Activated CD4-positive, alpha-beta memory T cell treated with anti-CD3 and anti-CD28 coated beads for 36 hours (primary cell): ENCODE data around the gene RYR1. TPM values are rescaled to one million over a fixed set of nuclear protein-coding genes. Genes with fewer than 3 reads are reported as not detected.
"Not testable (repeated sequence)": the region's sequence is repeated elsewhere in the genome, so short reads cannot be mapped to it uniquely, and the experiment has no call there.

ENCODE experiments used
- CTCF ChIA-PET: fragments of 350-600 bp; sonication (Branson Sonifier 250); formaldehyde crosslinking; loops from one replicate; lab custom pipeline; 2021; ENCODE audit warnings: antibody characterized with exemption, inconsistent platforms; lab: Charles Lee
- POLR2A ChIA-PET: fragments of 350-600 bp; sonication (Branson Sonifier 250); formaldehyde crosslinking; loops from one replicate; lab custom pipeline; 2021; ENCODE audit warnings: antibody characterized with exemption; lab: Charles Lee
- DNase-seq: peaks from one replicate; pipeline ENCODE4 v3.0.0-alpha.2; 2020
- H3K27ac Mint-ChIP-seq: one replicate; pipeline ENCODE4 v1.8.0; 2021; ENCODE audit warnings: mixed read lengths
- H3K27me3 Mint-ChIP-seq: one replicate; pipeline ENCODE4 v1.8.0; 2021; ENCODE audit warnings: mixed read lengths
- H3K36me3 Mint-ChIP-seq: one replicate; pipeline ENCODE4 v1.8.0; 2021; ENCODE audit warnings: mixed read lengths
- H3K4me1 Mint-ChIP-seq: one replicate; pipeline ENCODE4 v1.8.0; 2021; ENCODE audit warnings: low read depth, mixed read lengths
- H3K4me3 Mint-ChIP-seq: one replicate; pipeline ENCODE4 v1.8.0; 2021; ENCODE audit warnings: mild to moderate bottlenecking, mixed read lengths
- H3K9me3 Mint-ChIP-seq: one replicate; pipeline ENCODE4 v1.8.0; 2021; ENCODE audit warnings: mixed read lengths
- intact Hi-C: fragments of 100-400 bp; cut with micrococcal nuclease; formaldehyde crosslinking; loops from one replicate; pipeline ENCODE4 v1.15.1; 2023
- total RNA-seq, 2 experiments: library from RNA; stranded (reverse); gene quantifications; one replicate each; pipeline ENCODE4 v1.2.3, GENCODE V29; 2021

RYR1 gene
- total RNA-seq, 2 experiments from 2014 or later, result 2.4 to 2.5 TPM

- H3K4me3 Mint-ChIP-seq, result no peak overlapping the region
- H3K36me3 Mint-ChIP-seq, result no peaks in the 10 kb centered on the region
- ChIA-PET CTCF (no interaction called here), POLR2A (no interaction called here)
- intact Hi-C loops, result no loop called here
- H3K27ac Mint-ChIP-seq, result no peak overlapping the region
- peaks cover 4% of the 10 kb centered on the region for H3K27me3 Mint-ChIP-seq
- no peaks in the 10 kb centered on the region for H3K4me1 Mint-ChIP-seq
- no peak for DNase-seq
- H3K9me3 Mint-ChIP-seq, result no peaks in the 10 kb centered on the region
Measured at GRCh38 chr19:38483016-38483630, 49.6 kb downstream of the RYR1 start.

- ChIA-PET POLR2A (no interaction called here), CTCF (no interaction called here)
- no peaks in the 10 kb centered on the region for H3K36me3 Mint-ChIP-seq
- H3K9me3 Mint-ChIP-seq, result no peaks in the 10 kb centered on the region
- intact Hi-C loops, result no loop called here
- no peak for DNase-seq
- H3K27ac Mint-ChIP-seq, result no peak overlapping the region
- H3K4me1 Mint-ChIP-seq, result no peaks in the 10 kb centered on the region
- H3K4me3 Mint-ChIP-seq, result no peak overlapping the region
- H3K27me3 Mint-ChIP-seq, result peaks cover 11% of the 10 kb centered on the region
Measured at GRCh38 chr19:38484747-38485146, 51.3 kb downstream of the RYR1 start.

GRCh38 chr19:38485541-38486285, 52.2 kb downstream of the RYR1 start:
- peaks cover 16% of the 10 kb centered on the region for H3K27me3 Mint-ChIP-seq
- DNase-seq, result no peak
- H3K9me3 Mint-ChIP-seq, result peaks cover 2% of the 10 kb centered on the region
- peaks cover 6% of the 10 kb centered on the region for H3K36me3 Mint-ChIP-seq
- H3K4me1 Mint-ChIP-seq, result no peaks in the 10 kb centered on the region
- intact Hi-C loops, result no loop called here
- no peak overlapping the region for H3K4me3 Mint-ChIP-seq
- POLR2A ChIA-PET, result no interaction called here
- CTCF ChIA-PET, result no interaction called here
- H3K27ac Mint-ChIP-seq, result no peak overlapping the region

DNA sequence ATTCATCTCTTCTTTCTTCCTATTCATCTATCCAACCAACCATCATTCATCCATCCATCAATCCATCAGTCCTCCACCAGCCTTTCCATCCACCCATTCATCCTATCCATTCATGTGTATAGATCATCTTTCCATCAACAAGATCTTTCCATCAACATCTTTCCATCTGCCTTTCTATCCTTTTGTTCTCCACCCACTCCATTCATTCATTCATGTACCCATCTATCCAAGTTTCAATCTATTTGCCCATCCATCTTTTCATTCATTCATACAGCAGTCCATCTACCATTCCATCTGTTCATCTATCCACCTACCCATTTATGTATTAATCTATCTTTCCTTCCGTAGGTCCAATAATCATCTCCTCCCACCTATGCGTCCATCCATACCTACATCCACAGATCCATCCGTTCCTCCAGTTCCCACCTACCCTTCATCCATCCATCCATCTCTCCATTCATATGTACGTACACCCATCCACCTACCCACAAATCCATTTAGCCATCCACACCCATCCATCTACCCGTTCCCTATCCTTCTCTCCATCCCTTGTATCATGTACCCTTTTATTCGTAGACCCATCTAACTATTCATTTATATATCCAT, 53.3 kb downstream of the RYR1 start:
- ChIA-PET POLR2A (no interaction called here), CTCF (no interaction called here)
- Mint-ChIP-seq H3K9me3 (peaks cover 5% of the 10 kb centered on the region), H3K36me3 (peaks cover 10% of the 10 kb centered on the region), H3K27me3 (peaks cover 20% of the 10 kb centered on the region), H3K4me3 (no peak overlapping the region), H3K4me1 (no peaks in the 10 kb centered on the region), H3K27ac (no peak overlapping the region)
- no peak for DNase-seq
- intact Hi-C loops, result no loop called here

DNA sequence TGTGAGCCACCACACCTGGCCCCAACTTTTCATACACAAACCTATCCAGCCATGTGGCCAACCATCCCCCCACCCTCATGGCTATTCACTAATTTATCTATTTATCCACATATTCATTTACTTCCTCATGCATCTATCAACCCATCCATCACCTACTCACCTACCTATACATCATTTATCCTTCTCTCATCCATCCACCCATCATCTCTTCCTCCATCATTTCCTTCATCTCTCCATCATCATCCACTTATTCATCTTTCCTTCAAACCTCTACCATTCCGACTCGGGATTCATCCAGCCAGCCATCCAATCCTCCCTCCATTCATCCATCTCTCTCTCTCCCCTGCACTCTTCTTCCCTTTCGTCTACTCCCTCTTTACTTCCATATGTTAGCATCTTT, 54.6 kb downstream of the RYR1 start:
- intact Hi-C loops, result no loop called here
- POLR2A ChIA-PET, result no interaction called here
- no peaks in the 10 kb centered on the region for H3K4me1 Mint-ChIP-seq

DNA sequence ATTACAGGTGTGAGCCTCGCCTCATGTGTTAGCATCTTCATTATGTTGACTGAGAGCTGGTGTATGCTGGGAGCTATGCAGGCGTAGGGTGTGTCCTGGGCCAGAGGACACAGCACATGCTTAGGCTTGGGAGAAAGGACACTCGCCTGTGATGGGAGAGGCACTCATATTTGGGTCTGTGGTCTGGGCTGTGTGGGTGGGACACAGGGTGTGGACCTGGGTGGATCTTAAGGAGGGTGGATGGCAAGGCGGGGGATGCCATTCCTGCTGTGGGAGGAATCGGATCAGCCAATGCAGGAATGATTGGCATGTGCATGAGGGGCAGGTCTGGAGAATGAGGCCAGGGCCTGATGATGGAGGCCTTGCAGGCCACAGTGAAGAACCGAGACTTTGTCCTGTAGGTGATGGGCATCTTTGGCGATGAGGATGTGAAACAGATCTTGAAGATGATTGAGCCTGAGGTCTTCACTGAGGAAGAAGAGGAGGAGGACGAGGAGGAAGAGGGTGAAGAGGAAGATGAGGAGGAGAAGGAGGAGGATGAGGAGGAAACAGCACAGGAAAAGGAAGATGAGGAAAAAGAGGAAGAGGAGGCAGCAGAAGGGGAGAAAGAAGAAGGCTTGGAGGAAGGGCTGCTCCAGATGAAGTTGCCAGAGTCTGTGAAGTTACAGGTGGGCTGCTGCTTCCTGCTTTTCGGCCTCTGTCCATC, 55.4 kb downstream of the RYR1 start:
- CTCF ChIA-PET, result no interaction called here
- Mint-ChIP-seq H3K27ac (no peak overlapping the region), H3K4me3 (no peak overlapping the region), H3K36me3 (peaks cover 12% of the 10 kb centered on the region), H3K9me3 (peaks cover 5% of the 10 kb centered on the region), H3K4me1 (no peaks in the 10 kb centered on the region), H3K27me3 (peaks cover 22% of the 10 kb centered on the region)
- intact Hi-C loops, result no loop called here
- no peak for DNase-seq
- POLR2A ChIA-PET, result no interaction called here

More for the DNA sequence above, 54.6 kb downstream of the RYR1 start:
- CTCF ChIA-PET, result no interaction called here
- Mint-ChIP-seq H3K4me3 (no peak overlapping the region), H3K27me3 (peaks cover 22% of the 10 kb centered on the region), H3K27ac (no peak overlapping the region), H3K9me3 (peaks cover 5% of the 10 kb centered on the region), H3K36me3 (peaks cover 12% of the 10 kb centered on the region)
- DNase-seq, result no peak

DNA sequence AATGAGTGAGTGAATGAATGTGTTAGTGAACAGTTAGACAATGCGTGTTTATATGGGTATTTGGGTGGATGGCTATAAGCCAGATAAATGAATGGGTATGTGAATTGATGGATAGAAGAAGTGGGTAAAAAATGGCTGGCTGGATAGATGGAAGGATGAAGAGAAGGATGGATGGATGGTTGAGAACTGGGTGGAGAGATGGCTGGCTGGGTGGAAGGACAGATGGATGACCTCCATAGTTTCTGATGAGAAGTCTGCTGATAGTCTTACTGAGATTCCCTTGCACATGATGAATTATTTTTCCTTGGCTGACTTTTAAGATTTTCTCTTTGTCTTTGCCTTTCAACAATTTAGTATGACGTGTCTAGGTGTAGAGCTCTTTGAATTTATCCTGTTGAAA, 57.4 kb downstream of the RYR1 start:
- peaks cover 5% of the 10 kb centered on the region for H3K9me3 Mint-ChIP-seq
- H3K27me3 Mint-ChIP-seq, result peaks cover 22% of the 10 kb centered on the region
- CTCF ChIA-PET, result no interaction called here
- no peak for DNase-seq
- POLR2A ChIA-PET, result no interaction called here
- H3K36me3 Mint-ChIP-seq, result peaks cover 12% of the 10 kb centered on the region
- no peak overlapping the region for H3K4me3 Mint-ChIP-seq
- no peaks in the 10 kb centered on the region for H3K4me1 Mint-ChIP-seq
- intact Hi-C loops, result no loop called here
- H3K27ac Mint-ChIP-seq, result no peak overlapping the region

DNA sequence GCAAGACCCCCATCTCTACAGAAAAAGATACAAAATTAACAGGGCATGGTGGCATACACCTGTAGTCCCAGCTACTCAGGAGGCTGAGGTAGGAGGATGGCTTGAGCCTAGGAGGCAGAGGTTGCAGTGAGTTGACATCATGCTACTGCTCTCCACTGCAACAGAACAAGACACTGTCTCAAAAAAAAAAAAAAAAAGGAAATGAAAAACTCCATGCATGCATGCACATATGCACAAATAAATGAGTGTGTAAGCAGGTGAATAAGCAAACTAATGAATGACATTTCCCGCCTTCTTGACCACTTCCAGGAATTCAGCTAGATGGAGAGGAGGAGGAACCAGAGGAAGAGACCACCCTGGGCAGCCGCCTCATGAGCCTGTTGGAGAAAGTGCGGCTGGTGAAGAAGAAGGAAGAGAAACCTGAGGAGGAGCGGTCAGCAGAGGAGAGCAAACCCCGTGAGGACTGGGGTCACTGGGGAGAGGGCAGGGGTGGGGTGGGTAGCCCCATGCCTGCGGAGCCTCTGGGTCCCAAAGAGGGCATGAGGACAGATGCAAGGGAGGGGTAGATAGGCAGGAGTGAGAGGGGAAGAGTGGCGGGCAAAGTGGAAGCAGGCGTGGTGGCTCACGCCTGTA, 58.8 kb downstream of the RYR1 start:
- ChIA-PET CTCF (interaction anchor here (1.1 kb wide), 1 partner anchor 89 kb away, joined by 4 read pairs; the partner anchor contains the start of gene FAM98C), POLR2A (no interaction called here)
- DNase-seq, result no peak
- Mint-ChIP-seq H3K27ac (no peak overlapping the region), H3K4me3 (no peak overlapping the region), H3K27me3 (peaks cover 18% of the 10 kb centered on the region), H3K9me3 (peaks cover 5% of the 10 kb centered on the region), H3K36me3 (peaks cover 12% of the 10 kb centered on the region), H3K4me1 (no peaks in the 10 kb centered on the region)
- intact Hi-C loops, result no loop called here

DNA sequence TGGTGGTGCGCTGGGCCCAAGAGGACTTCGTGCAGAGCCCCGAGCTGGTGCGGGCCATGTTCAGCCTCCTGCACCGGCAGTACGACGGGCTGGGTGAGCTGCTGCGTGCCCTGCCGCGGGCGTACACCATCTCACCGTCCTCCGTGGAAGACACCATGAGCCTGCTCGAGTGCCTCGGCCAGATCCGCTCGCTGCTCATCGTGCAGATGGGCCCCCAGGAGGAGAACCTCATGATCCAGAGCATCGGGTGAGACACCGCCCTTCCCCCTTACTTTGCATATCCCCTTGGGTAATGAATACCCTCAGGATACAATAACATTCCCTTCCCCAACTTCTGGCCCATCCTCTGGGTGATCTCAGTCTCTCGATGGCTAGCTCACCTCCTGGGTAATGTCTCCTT, 60.9 kb downstream of the RYR1 start:
- H3K4me1 Mint-ChIP-seq, result no peaks in the 10 kb centered on the region
- H3K9me3 Mint-ChIP-seq, result peaks cover 5% of the 10 kb centered on the region
- H3K36me3 Mint-ChIP-seq, result peaks cover 12% of the 10 kb centered on the region
- no peak overlapping the region for H3K27ac Mint-ChIP-seq
- DNase-seq, result no peak
- peaks cover 11% of the 10 kb centered on the region for H3K27me3 Mint-ChIP-seq
- ChIA-PET CTCF (no interaction called here), POLR2A (no interaction called here)
- no peak overlapping the region for H3K4me3 Mint-ChIP-seq
- intact Hi-C loops, result no loop called here

DNA sequence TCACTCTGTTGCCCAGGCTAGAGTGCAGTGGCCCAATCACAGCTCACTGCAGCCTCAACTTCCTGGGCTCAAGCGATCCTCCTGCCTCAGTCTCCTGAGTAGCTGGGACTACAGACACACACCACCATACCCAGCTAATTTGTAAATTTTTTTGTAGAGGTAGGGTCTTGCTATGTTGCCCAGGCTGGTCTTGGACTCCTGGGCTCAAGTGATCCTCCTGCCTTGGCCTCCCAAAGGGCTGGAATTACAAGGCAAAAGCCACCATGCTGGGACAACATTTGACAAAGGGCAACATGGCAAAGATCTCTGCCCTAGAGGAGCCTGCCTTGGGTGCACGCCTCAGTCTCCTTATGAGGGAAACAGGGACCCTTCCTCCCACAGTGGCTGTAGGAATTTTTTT, 61.9 kb downstream of the RYR1 start:
- DNase-seq, H3K27me3 Mint-ChIP-seq, H3K9me3 Mint-ChIP-seq, H3K4me3 Mint-ChIP-seq, H3K27ac Mint-ChIP-seq, intact Hi-C loops, H3K36me3 Mint-ChIP-seq, CTCF ChIA-PET, H3K4me1 Mint-ChIP-seq, POLR2A ChIA-PET: not testable (repeated sequence)

DNA sequence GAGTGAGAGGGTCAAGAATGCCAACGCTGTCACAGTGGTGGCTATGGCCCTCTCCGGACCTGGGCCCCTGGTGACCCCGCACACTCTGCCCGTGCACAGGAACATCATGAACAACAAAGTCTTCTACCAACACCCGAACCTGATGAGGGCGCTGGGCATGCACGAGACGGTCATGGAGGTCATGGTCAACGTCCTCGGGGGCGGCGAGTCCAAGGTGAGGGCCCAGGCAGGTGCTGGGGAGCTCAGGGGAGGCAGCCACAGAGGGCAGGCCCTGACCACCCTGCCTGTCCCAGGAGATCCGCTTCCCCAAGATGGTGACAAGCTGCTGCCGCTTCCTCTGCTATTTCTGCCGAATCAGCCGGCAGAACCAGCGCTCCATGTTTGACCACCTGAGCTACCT, 62.6 kb downstream of the RYR1 start:
- peaks cover 2% of the 10 kb centered on the region for H3K27me3 Mint-ChIP-seq
- intact Hi-C loops, result no loop called here
- H3K4me1 Mint-ChIP-seq, result no peaks in the 10 kb centered on the region
- POLR2A ChIA-PET, result no interaction called here
- CTCF ChIA-PET, result interaction anchor here (1.6 kb wide), 1 partner anchor 93 kb away, joined by 4 read pairs; the partner anchor contains the start of gene FAM98C
- no peaks in the 10 kb centered on the region for H3K9me3 Mint-ChIP-seq
- no peak overlapping the region for H3K27ac Mint-ChIP-seq
- no peak for DNase-seq
- H3K36me3 Mint-ChIP-seq, result peaks cover 3% of the 10 kb centered on the region
- H3K4me3 Mint-ChIP-seq, result no peak overlapping the region
